Ovary (tissue), 3 donors: ENCODE results near the gene PSEN2.

Experiments used
- POLR2A ChIP-seq: fragments of 450-650 bp; IDR thresholded peaks from one replicate; pipeline ENCODE4 v1.6.1; 2017; ENCODE audit warnings: antibody characterized with exemption, mild to moderate bottlenecking, moderate library complexity
- TF ChIP-seq, protein P1 (sequence below), 3 donors: fragments of 450-650 bp in 2 of 3; fragments of 200-600 bp in 1 of 3; IDR thresholded peaks; one replicate each; pipeline versions ENCODE4 v1.5.1 to v1.8.0; 2016 to 2022; ENCODE audit warnings: antibody characterized with exemption in 3 of 3, mild to moderate bottlenecking in 1 of 3
- donor health status: DM: no; HTN: no; CAD: no.

DNA sequence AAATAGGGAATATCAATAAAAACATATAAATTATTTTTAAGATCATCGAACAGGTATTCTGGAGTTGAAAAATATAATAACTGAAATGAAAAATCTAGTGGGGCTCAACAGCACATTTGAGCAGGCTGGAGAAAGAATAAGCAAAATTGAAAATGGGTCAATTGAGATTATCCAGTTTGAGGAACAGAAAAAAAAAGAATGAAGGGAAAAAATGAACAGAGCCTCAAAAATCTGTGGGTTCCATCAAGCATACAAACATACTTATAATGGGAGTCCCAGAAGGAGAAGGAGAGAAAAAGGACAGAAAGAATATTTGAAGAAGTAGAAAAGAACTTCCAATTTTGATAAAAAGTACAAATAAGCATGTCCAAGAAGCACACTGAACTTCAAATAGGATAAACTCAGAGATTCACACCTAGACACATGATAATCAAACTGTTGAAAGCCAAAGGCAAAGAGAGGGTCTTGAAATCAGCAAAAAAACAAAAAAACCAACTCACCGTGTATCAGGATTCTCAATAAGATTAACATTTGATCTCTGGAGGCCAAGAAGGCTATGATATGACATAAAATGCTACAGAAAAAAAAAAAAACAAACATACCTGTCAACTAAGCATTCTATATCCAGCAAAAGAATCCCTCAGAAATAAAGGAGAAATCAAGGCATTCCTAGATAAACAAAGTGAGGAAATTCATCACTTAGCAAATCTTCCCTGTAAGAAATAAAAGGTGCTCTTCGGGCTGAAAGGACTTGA lies 64.2 kb downstream of the PSEN2 start:
- TF ChIP-seq, protein P1, sequence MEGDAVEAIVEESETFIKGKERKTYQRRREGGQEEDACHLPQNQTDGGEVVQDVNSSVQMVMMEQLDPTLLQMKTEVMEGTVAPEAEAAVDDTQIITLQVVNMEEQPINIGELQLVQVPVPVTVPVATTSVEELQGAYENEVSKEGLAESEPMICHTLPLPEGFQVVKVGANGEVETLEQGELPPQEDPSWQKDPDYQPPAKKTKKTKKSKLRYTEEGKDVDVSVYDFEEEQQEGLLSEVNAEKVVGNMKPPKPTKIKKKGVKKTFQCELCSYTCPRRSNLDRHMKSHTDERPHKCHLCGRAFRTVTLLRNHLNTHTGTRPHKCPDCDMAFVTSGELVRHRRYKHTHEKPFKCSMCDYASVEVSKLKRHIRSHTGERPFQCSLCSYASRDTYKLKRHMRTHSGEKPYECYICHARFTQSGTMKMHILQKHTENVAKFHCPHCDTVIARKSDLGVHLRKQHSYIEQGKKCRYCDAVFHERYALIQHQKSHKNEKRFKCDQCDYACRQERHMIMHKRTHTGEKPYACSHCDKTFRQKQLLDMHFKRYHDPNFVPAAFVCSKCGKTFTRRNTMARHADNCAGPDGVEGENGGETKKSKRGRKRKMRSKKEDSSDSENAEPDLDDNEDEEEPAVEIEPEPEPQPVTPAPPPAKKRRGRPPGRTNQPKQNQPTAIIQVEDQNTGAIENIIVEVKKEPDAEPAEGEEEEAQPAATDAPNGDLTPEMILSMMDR (IDR thresholded peaks at IDR 0.05) = no peak
- TF ChIP-seq POLR2A = no peak
